ENCODE data around the gene PHYKPL.

Gene PHYKPL

DNA sequence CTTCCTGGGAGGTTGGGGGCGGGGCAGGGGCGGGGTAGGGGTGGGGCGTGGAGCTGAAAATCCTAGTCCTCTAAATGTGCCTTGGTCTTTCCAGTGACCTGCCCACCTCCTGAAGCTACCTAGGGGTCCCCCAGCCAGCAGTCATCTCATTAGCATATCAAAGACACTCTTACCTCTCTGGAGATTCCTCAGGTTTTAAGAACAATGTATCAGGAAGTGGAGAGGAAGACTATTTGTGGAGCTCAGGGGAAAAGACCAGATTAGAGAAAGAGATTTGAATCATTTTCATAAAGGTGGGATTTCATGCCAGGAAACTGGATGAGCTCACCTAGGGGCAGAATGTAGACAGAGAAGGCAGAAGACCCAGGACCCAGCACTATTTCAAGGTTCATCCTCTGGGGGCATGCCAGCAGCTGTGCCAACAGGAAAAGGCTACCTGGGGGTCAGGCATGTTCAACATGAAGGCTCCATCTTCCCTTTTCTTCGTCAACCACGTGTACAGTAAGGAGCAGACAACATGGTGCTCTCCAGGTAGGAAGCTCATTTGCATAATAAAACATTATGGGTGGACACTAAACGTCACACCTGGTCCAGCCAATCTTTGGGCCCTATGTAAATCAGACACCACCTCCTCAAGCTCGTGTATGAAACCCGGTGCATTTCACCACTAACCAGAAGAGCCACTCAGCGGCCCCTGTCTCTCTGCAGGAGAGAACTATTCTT, 52.3 kb downstream of the PHYKPL start:
- DNase-seq = no peak

DNA sequence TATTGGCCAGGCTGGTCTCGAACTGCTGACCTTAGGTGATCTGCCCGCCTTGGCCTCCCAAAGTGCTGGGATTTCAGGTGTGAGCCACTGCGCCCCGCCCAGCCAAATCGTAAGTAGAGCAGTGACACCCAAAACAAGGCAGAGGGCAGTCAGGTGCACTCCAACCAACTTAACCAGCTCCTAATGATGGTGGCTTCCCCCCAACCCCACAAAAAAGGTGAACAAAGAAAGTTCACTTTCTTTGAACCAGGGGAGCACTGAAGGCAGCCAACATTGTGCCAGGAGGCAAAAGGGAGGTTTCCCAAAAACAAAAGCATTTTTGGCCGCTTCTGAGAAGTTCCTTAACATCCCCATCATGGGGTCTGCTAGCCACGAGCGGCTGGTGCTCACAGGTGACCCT, 55.0 kb downstream of the PHYKPL start:
- no peak for DNase-seq

DNA sequence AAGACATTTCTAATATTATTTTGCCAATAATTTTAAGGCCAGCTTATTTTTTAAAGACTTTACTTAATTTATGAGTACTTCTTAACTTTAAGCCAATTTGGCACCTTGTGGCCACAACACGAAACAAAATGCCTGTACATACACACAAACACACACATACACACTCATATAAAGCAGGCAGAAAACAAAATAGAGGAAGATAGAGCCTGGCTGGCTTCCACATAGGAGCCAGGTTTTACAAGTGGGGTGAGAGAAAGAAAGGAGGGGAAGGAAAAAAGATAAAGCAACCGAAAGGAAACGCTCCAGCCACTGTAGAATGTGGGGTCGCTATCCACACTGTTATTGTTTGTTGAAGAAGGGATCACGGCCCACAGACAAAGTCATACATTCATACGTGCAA, 55.8 kb downstream of the PHYKPL start:
- no peak for DNase-seq

DNA sequence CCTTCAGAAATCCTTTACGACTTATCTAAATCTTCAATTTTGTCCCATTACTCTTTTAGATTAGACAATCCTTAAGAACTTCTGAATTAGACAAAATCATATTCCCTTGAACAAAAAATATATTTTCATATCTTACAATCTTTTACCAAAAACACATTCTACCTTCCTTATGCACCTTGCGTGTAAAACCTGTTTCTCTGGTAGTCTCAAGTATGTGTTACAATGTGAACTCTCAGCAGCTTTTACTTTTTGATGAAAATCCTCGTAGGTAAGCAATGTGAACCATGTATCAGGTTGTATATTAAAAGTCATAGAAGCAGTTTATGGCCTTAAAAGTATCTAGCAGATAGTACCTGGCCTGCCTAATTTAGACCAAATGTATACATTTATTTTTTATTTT, 58.1 kb downstream of the PHYKPL start:
- DNase-seq = no peak

DNA sequence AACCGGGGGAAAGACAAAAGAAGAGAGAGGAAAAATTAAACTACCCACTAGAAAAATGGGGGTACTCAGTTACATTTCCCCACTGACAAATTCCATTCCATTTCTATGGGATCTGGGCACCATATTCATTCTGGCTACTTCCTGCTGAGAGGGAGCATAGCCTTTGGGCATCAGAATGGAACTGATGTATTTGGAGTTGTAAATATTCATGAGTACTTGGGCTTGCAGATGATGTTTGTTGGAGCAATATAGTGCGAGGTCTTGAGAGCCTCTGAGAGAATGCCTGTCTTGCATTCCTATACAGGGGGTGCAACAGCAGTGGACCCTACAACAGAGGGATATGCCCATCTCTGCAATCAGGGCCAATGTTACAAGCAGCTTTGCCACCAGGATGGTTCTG, 62.1 kb downstream of the PHYKPL start:
- no peak for DNase-seq

DNA sequence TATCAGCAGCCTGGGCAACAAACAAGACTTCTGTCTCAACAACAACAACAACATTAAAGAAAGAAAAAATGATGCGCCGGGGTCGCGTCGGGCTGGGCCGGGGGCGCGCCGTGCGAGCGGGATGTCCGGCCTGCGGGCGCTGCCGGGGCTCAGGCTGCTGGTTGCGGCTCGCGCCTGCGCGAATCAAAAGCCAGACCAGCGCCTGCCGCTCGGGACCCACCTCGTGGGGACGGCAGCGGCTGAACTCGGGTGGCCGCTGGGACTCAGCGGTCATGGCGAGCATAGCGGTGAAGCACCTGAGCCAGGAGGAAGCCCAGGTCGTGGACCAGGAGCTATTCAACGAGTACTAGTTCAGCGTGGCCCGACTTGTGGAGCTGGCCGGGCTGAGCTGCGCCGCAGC, 67.0 kb downstream of the PHYKPL start:
- no peak for DNase-seq

DNA sequence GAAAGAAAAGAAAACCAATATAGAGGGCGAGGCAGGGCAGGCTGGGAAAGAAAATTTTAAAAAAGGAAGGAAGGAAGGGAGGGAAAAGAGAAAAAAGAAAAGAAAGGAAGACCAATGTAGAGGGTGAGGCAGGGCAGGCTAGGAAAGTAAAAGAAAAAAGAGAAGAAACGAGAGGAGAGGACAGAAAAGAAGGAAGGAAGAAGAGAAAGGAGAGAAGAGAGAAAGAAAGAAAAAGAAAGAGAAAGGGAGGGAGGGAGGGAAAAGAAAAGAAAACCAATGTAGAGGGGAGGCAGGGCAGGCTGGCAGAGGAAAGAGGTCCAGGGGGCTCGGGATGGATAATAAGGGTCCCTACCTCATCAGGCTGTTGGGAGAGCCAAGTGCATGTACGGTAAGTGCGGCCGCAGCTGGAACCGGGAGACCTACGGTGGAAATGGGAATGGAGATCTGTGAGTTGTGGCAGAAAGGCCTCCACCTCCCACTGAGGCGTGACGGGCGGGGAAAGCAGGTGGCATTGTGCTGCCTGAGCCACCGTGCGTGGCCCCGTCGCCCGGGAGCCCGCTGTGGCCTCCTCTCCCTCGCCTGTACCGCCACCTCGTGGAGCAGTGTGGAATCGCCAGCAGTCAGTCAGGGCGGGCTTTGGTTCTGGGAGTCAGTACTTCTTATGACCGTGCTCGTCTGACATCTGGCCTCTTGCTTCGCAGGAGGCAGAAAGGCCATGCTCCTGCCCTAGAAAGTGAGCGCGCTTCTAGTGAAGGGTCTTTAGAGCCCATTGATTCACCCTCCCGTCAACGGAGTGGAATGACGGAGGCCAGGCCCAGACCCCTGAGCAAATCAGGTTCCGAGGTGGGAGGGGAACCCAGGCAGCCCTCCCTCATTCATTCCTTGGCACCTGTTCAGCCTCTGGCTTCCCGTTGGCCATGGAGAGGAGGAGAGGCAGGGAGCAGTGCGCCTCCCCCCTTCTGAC, 68.5 kb downstream of the PHYKPL start:
- peak; percentile 71 to 93 (median 88) for DNase-seq

DNA sequence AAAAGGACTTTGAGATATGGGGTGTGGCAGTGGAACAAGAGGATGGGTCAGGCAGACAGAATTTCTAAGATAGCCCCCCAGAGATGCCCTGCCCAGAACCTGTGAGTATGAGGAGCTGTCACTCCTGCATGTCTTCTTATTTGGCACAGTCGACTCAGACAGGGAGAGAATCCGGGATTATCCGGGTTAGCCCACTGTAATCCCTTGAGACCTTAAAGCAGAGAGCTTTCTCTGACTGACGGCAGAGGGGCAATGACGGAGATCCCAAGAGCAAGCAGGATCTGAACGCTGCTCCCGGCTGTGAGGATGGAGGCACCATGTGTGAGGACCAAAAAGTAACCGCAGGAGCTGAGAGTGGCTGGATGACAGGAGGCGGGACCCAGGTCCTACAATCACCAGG, 70.1 kb downstream of the PHYKPL start:
- no peak for DNase-seq

DNA sequence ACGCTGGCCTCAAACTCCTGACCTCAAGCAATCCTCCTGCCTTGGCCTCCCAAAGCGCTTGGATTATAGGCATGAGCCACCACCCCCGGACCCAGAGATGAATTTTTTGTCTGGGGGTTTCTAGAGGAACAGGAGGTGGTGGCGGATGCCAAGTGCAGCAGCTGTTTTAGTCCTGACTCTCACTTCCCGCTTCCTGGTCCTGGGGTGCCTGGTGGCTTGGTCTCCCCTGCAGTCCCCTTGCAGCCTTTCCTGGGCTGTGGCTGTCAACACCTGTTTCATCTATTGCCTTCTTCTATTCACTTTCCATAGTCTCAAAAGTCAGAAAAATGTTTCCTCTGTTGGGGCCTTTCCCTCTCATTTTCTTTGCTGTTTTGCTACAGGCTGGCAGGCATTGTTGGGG, 72.4 kb downstream of the PHYKPL start:
- DNase-seq = no peak
